ENCODE data around the gene LIF.

- no peak for TF ChIP-seq CTCF (IDR thresholded peaks at IDR 0.05; ENCODE audit: low read depth, low read length, missing input control)
- no peak for TF ChIP-seq TAF1 (conservative IDR thresholded peaks at IDR 0.05)
- no peak for TF ChIP-seq ZBTB33 (IDR thresholded peaks at IDR 0.05)
- no peak for TF ChIP-seq REST (IDR thresholded peaks at IDR 0.05)
- no peak for TF ChIP-seq ATF3 (IDR thresholded peaks at IDR 0.05)
- TF ChIP-seq MAX (IDR thresholded peaks at IDR 0.05) = no peak
- TF ChIP-seq YY1 (IDR thresholded peaks at IDR 0.05) = no peak
- TF ChIP-seq EGR1 (IDR thresholded peaks at IDR 0.05; ENCODE audit: low read depth in 2 of 2) = no peak
- no peak for TF ChIP-seq JUND (IDR thresholded peaks at IDR 0.05)
- TF ChIP-seq HNF4A (conservative IDR thresholded peaks at IDR 0.05) = no peak
These were observed 36.2 kb downstream of the LIF start for GRCh38 chr22:30210235-30210909.

All from liver (tissue), 3 donors.